VCaP (cell line): ENCODE data around the gene FMN1.

ENCODE experiments used
- H3K27ac ChIP-seq: fragments of 450-650 bp; 2 replicates; pipeline ENCODE4 v1.5.1; 2017
- TF ChIP-seq, protein P1 (sequence below): fragments of 450-650 bp; conservative IDR thresholded peaks from 2 replicates; pipeline ENCODE4 v1.5.1; 2017; ENCODE audit warnings: mild to moderate bottlenecking, moderate library complexity

FMN1 gene

DNA sequence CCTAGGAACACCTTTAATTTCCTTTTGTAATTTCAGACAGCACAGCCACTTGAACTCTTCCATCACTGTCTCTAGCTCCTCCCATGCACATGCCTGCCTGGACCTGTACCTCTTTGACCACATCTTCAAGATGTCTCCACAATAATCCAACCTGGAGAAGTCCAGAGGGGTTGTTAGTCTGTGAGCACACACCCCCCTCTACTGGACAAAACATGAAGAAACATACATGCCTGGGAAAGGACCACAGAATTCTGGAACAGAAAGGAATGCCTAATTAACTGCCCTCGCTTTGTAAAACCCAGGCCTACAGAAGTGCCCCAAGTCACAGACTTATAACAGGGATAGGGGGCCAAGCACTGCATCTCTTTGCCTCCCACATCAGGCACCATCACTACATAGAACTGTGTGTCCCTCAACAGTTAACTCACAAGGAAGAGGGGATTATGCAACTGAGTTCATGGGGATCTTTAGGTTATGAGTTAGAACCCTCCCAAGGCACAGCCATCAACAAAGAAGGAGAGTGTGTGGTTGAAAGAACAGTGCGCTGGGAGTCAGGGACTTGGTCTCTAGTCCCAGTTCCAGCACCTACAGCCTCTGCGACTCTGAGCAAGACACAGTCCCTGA lies 61.7 kb downstream of the FMN1 start:
- peak overlapping the region; percentile 53; the same call in 1 of the 2 replicates for H3K27ac ChIP-seq
- TF ChIP-seq, protein P1, sequence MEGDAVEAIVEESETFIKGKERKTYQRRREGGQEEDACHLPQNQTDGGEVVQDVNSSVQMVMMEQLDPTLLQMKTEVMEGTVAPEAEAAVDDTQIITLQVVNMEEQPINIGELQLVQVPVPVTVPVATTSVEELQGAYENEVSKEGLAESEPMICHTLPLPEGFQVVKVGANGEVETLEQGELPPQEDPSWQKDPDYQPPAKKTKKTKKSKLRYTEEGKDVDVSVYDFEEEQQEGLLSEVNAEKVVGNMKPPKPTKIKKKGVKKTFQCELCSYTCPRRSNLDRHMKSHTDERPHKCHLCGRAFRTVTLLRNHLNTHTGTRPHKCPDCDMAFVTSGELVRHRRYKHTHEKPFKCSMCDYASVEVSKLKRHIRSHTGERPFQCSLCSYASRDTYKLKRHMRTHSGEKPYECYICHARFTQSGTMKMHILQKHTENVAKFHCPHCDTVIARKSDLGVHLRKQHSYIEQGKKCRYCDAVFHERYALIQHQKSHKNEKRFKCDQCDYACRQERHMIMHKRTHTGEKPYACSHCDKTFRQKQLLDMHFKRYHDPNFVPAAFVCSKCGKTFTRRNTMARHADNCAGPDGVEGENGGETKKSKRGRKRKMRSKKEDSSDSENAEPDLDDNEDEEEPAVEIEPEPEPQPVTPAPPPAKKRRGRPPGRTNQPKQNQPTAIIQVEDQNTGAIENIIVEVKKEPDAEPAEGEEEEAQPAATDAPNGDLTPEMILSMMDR = peak; percentile 87

DNA sequence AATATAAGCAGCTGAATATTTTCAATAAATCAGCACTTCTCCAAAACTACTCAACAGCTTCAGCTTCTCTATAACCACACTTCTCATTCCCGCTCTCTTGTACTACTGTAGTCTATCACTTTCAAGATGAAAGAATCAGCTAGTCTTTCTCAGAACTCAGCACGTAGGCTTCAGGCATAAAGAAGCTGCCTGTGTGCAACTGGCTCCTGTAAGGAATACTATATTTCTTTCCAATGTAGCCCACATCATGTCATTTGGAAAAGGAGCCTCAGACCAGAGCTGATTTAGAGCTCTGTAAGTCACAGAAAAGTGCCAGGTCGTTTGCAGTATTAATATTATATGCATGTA lies 62.3 kb downstream of the FMN1 start:
- TF ChIP-seq, protein P1 = no peak
- H3K27ac ChIP-seq = 0 out of 2 replicates have a peak overlapping the region, but pooled peaks have one; percentile 6

DNA sequence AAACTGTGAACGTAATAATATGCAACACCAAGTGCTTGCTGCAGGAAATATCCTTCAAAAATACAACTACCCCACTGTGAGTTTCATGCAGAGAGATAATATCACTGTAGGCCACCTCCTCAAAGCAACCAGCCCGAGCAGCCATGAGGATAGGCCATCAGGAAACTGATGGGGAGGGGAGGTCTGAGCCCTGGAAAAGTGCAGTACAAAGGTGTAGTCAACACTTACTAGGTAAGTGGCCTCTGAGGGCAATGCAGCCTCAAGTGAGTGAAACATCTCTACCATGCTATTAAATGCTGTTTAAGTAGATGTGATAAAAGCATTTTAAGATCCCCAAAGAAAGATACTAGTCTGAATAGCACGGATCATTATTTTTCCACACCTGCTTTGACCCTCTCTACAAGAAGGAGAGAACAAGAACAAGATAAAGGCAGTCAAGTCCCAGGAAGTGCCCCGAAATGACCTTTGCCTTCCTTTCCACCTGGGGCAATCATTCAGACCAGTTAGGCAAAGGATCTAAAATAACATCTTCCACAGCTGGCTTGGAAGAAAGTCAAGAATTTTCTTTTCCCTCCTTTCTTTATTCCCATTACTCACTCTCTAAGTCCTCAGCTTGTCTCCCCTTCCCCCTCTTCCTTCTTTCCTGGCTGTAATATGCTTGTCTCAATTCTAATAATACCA lies 62.8 kb downstream of the FMN1 start:
- TF ChIP-seq, protein P1 = no peak
- H3K27ac ChIP-seq = peak overlapping the region; percentile 6; the same call in 1 of the 2 replicates

DNA sequence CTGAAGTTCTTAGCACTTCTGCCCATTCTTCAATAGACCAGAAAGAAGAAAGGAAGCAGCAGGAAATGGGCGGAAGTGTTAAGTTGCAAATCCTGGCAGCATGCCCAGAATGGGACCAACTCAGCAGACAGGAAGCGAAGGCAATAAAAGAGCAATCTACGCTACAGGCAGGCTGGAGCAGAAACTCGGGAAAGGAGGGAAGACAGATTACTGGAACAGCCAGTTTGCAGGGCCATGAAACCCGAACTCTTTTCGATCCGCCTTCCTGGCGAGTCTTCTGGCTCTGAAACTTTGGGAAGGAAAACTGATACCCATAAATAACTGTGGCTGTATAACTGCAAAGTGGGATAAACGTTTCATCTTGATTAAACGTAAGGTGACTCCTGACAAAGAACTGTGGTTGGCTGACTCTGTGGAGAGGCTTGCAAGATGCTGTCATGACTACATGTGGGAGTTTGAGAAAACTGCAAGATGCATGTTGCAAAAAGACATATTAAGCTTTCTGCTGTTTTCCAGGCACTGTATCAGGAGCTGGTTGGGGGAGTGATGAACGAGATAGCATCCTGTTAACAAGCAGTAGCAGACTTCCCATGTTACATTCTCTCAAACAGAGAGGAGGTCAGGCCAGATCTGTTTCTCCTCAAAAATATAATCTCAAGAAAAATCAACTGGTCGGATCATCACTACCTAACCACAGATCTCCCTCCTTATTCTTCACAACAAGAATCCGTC lies 67.8 kb downstream of the FMN1 start:
- TF ChIP-seq, protein P1 = no peak
- peak overlapping the region; percentile 67 for H3K27ac ChIP-seq

DNA sequence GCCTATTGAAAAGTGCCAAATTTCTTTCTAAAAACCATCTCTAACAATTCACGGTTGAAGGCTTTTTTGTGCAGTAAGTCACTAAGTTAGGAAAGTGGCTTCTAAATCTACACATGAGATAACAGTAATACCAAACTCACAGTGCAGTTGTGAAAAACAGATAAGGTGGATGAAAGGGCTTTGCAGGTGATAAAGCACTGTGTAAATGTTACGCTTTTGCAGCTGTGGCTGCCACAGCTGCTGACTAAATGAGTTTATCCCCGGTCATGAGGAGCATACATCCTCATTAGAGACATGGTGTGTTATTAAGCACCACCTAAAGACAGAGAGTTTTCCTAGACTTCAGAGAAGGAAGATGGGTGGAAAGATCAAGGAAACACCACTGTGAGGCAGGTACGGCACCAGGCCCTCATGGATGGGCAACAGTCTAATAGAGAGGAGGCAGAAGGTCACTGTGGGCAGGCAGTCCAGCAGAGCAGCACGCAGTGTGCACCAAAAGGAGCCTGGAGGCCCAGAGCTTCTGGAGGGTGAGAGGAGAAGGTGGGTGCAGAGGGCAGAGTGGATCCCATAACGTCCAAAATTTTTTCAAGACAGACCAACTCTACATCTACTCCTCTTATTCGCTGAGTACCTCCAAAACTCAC lies 68.5 kb downstream of the FMN1 start:
- H3K27ac ChIP-seq = peak overlapping the region; percentile 67
- TF ChIP-seq, protein P1 = no peak

DNA sequence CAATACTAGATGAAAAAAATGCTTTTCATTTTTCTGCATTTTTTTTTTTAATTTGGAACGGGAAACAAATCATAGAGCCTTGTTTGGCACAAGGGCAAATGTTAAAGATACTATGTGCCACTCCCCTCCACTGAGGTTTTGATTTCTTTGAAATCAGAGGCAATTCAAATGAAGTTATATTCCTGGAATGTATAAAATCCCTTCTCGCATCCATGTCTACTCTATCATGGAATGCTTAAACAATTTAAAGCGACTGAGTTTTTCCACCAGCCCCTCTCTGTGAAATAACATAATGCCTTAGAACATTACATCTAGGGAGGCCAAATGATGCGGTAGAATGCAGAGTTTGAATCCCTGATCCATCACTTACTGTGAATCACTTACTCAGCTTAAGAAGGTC lies 69.7 kb downstream of the FMN1 start:
- TF ChIP-seq, protein P1 = no peak
- H3K27ac ChIP-seq = no peak overlapping the region

DNA sequence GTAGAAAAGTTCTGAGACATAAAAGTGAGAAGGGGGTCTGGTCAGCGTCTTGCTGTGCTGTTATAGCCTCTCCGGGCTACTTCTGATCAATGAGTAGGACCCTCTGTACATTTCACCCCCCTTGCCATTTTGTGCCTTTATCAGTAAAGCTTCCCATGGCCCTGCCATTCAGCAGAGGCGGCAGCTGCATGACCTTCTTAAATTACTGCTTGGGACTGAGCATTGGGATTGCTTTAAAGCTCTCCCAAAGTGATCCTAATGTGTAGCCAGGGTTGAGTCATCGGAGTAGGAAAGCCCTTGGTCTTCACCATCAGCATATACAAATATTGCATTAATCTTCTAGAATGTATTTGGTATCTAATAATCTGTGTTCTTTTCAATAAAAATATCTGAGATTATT lies 70.2 kb downstream of the FMN1 start:
- H3K27ac ChIP-seq = no peak overlapping the region
- TF ChIP-seq, protein P1 = no peak
